K562 (cell line): ENCODE data around the gene NECAB3. TPM values are rescaled to one million over a fixed set of nuclear protein-coding genes. Genes with fewer than 3 reads are reported as not detected.

Source experiments
- CEBPB ChIP-seq: fragments of 450-650 bp; IDR thresholded peaks from 2 replicates; pipeline ENCODE4 v1.6.1; 2016; ENCODE audit warnings: missing genetic modification characterization, missing compliant biosample characterization
- DMBX1 ChIP-seq: fragments of 250-450 bp; sonication (Bioruptor Pico); IDR thresholded peaks from 2 replicates; pipeline ENCODE4 v1.8.0; 2022; ENCODE audit warnings: inconsistent platforms, mild to moderate bottlenecking, moderate library complexity, borderline replicate concordance
- ERF ChIP-seq: fragments of 450-650 bp; formaldehyde crosslinking; IDR thresholded peaks from 2 replicates; pipeline ENCODE4 v1.4.0; 2020; ENCODE audit warnings: mild to moderate bottlenecking, mixed read lengths
- ZNF253 ChIP-seq: fragments of 250-450 bp; sonication (Bioruptor Pico); conservative IDR thresholded peaks from 2 replicates; pipeline ENCODE4 v1.6.1; 2021; ENCODE audit warnings: mild to moderate bottlenecking
- ZNF57 ChIP-seq: fragments of 450-650 bp; formaldehyde crosslinking; IDR thresholded peaks from 2 replicates; pipeline ENCODE4 v1.4.0; 2020; ENCODE audit warnings: mild to moderate bottlenecking, moderate library complexity
- polyA plus RNA-seq, 8 experiments: library from polyadenylated mRNA; depleted of rRNA in 4 of 8; stranded (reverse) in 5 of 8; unstranded in 3 of 8; fragments of >200 nt; fragmentation: Nextera tagmentation in 2 of 8; fragmentation: Illumina TruSeq in 1 of 8; extraction: Ambion mirVana in 2 of 8; extraction: Trizol in 1 of 8; gene quantifications; 2 replicates each; pipeline versions ENCODE4 v1.2.1 to v1.2.3, GENCODE V29; 2011 to 2014; ENCODE audit warnings: inconsistent platforms in 1 of 8, missing spikeins in 1 of 8
- total RNA-seq, 7 experiments: library from RNA; depleted of rRNA in 6 of 7; stranded (reverse); fragments of >200 nt in 6 of 7; fragmentation: Illumina TruSeq in 2 of 7; extraction: Trizol in 2 of 7; gene quantifications; 2 replicates each; pipeline versions ENCODE4 v1.2.1 to v1.2.3, GENCODE V29; 2011 to 2021; ENCODE audit warnings: low replicate concordance in 1 of 7
- TF ChIP-seq, protein P1 (sequence below): fragments of 250-450 bp; sonication (Bioruptor Pico); IDR thresholded peaks from 2 replicates; pipeline ENCODE4 v1.5.0; 2022; ENCODE audit warnings: mild to moderate bottlenecking
- TF ChIP-seq, protein P2 (sequence below): fragments of 250-450 bp; sonication (Bioruptor Pico); IDR thresholded peaks from 2 replicates; pipeline ENCODE4 v1.5.0; 2021; ENCODE audit warnings: mild to moderate bottlenecking, borderline replicate concordance

Gene NECAB3
- total and polyA plus RNA-seq, 9 of the 15 experiments (the other 6 are each of a cell fraction or from before 2014, with no cell fraction given) = 0.94 to 63.3 (median 31.5) TPM

DNA sequence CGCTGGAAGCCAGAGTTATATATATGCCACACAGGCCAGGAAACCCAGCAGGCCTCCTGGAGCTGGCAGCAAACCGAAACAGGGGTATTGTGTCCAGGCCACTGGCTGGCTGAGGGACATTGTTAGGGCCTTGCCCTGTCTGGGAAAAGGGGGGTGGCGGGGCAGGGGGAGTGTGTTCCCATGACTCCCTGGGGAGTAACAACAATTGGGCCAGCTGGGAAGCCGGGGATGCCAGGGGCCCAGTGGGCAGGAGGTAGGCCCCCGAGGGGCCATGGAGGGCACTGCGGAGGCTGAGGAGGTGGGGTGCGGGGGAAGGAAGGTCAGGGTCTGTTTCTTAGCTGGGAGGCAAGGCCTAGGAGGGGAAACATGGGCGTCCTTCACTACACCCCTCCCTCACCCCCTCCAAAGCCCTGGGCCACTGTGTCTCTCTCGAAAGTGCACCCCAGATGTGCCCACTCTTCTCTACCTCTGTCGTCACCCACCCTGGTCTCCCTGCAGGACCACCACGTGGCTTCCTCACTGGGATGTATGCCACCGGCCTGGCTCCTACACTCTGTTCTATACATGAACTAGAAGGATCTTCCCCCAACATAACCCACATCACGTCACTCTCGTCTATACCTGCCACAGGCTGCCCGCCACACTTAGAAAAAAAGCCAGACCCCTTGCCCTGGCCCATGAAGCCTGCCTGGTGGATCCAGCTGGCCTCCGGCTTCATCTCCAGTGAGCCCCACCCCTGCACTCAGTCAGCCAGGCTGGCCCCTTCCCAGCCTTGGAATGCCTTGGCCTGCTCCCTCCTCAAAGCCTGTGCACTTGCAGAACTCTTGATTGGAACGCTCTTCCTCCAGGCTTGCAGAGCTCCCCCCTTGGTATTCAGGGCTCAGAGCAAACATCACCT lies 19.8 kb upstream of the NECAB3 start (continued):
- TF ChIP-seq, protein P1, sequence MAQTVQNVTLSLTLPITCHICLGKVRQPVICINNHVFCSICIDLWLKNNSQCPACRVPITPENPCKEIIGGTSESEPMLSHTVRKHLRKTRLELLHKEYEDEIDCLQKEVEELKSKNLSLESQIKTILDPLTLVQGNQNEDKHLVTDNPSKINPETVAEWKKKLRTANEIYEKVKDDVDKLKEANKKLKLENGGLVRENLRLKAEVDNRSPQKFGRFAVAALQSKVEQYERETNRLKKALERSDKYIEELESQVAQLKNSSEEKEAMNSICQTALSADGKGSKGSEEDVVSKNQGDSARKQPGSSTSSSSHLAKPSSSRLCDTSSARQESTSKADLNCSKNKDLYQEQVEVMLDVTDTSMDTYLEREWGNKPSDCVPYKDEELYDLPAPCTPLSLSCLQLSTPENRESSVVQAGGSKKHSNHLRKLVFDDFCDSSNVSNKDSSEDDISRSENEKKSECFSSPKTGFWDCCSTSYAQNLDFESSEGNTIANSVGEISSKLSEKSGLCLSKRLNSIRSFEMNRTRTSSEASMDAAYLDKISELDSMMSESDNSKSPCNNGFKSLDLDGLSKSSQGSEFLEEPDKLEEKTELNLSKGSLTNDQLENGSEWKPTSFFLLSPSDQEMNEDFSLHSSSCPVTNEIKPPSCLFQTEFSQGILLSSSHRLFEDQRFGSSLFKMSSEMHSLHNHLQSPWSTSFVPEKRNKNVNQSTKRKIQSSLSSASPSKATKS (CRISPR knock-in tag) = no peak
- TF ChIP-seq ZNF57 (CRISPR knock-in tag) (no peak), DMBX1 (CRISPR knock-in tag) (no peak), CEBPB (tag) (no peak), ERF (no peak), ZNF253 (CRISPR knock-in tag) (no peak)
- TF ChIP-seq, protein P2, sequence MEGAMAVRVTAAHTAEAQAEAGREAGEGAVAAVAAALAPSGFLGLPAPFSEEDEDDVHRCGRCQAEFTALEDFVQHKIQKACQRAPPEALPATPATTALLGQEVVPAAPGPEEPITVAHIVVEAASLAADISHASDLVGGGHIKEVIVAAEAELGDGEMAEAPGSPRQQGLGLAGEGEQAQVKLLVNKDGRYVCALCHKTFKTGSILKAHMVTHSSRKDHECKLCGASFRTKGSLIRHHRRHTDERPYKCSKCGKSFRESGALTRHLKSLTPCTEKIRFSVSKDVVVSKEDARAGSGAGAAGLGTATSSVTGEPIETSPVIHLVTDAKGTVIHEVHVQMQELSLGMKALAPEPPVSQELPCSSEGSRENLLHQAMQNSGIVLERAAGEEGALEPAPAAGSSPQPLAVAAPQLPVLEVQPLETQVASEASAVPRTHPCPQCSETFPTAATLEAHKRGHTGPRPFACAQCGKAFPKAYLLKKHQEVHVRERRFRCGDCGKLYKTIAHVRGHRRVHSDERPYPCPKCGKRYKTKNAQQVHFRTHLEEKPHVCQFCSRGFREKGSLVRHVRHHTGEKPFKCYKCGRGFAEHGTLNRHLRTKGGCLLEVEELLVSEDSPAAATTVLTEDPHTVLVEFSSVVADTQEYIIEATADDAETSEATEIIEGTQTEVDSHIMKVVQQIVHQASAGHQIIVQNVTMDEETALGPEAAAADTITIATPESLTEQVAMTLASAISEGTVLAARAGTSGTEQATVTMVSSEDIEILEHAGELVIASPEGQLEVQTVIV (CRISPR knock-in tag) = no peak
